ENCODE results near the gene PDE4D. TPM values are rescaled to one million over a fixed set of nuclear protein-coding genes. Genes with fewer than 3 reads are reported as not detected.

The PDE4D gene
- total RNA-seq, 4 donors from 2014 or later = 15.9 to 66.3 (median 48.7) TPM

- Histone ChIP-seq H3K4me3 (no peak overlapping the region), H3K4me1 (peaks cover 0 to 6% (median under 1%) of the 10 kb centered on the region in 4 donors), H3K27me3 (no peaks in the 10 kb centered on the region), H3K36me3 (no peaks in the 10 kb centered on the region), H3K27ac (no peak overlapping the region), H3K9me3 (no peaks in the 10 kb centered on the region)
- TF ChIP-seq CTCF (IDR thresholded peaks at IDR 0.05) = no peak
- no peak for TF ChIP-seq EP300 (IDR thresholded peaks at IDR 0.05)
- TF ChIP-seq POLR2A (IDR thresholded peaks at IDR 0.05) = no peak
- WGBS, 2 donors = 69 to 80% methylated on average over 1 of the region's 1 CpG
- no peak for DNase-seq (ENCODE audit: low spot score in 2 of 2)
Measured at GRCh38 chr5:58939664-58940063, 953.9 kb downstream of the PDE4D start.

- H3K4me1 ChIP-seq = peaks cover 0 to 6% (median 3%) of the 10 kb centered on the region in 4 donors
- no peak for DNase-seq (ENCODE audit: low spot score in 2 of 2)
- no peaks in the 10 kb centered on the region for H3K9me3 ChIP-seq
- no peak for TF ChIP-seq CTCF (IDR thresholded peaks at IDR 0.05)
- no peak for TF ChIP-seq POLR2A (IDR thresholded peaks at IDR 0.05)
- TF ChIP-seq EP300 (IDR thresholded peaks at IDR 0.05) = no peak
- no peak overlapping the region for H3K4me3 ChIP-seq
- WGBS, 2 donors = 86 to 88% methylated on average over 10 of the region's 10 CpGs
- H3K27me3 ChIP-seq = no peaks in the 10 kb centered on the region
- no peak overlapping the region for H3K27ac ChIP-seq
- H3K36me3 ChIP-seq = no peaks in the 10 kb centered on the region
Measured at GRCh38 chr5:58938563-58939424, 954.7 kb downstream of the PDE4D start.

- no peaks in the 10 kb centered on the region for H3K36me3 ChIP-seq
- no peaks in the 10 kb centered on the region for H3K27me3 ChIP-seq
- no peak overlapping the region for H3K4me3 ChIP-seq
- TF ChIP-seq POLR2A (IDR thresholded peaks at IDR 0.05) = no peak
- WGBS, 2 donors = 90 to 91% methylated on average over 10 to 16 of the region's 19 CpGs
- no peaks in the 10 kb centered on the region for H3K9me3 ChIP-seq
- DNase-seq (ENCODE audit: low spot score in 2 of 2) = no peak
- H3K27ac ChIP-seq = no peak overlapping the region
- H3K4me1 ChIP-seq = peaks cover 0 to 6% (median 3%) of the 10 kb centered on the region in 4 donors
Measured at GRCh38 chr5:58937031-58937681, 956.4 kb downstream of the PDE4D start.

- WGBS, 2 donors = 43 to 69% methylated on average over 3 of the region's 3 CpGs
- TF ChIP-seq POLR2A (IDR thresholded peaks at IDR 0.05) (no peak), EP300 (IDR thresholded peaks at IDR 0.05) (no peak), CTCF (IDR thresholded peaks at IDR 0.05) (no peak)
- no peak for DNase-seq (ENCODE audit: low spot score in 2 of 2)
Measured at GRCh38 chr5:58934629-58935097, 958.9 kb downstream of the PDE4D start.

GRCh38 chr5:58933891-58934628, 959.5 kb downstream of the PDE4D start:
- H3K27ac ChIP-seq = no peak overlapping the region
- H3K4me3 ChIP-seq = no peak overlapping the region
- TF ChIP-seq CTCF (IDR thresholded peaks at IDR 0.05) (no peak), POLR2A (IDR thresholded peaks at IDR 0.05) (no peak), EP300 (IDR thresholded peaks at IDR 0.05) (no peak)
- WGBS, 2 donors = 32 to 36% methylated on average over 6 of the region's 6 CpGs
- H3K27me3 ChIP-seq = no peaks in the 10 kb centered on the region
- H3K4me1 ChIP-seq = peaks cover 0 to 5% (median 0%) of the 10 kb centered on the region in 4 donors
- no peak for DNase-seq (ENCODE audit: low spot score in 2 of 2)
- no peaks in the 10 kb centered on the region for H3K9me3 ChIP-seq
- no peaks in the 10 kb centered on the region for H3K36me3 ChIP-seq

More at GRCh38 chr5:58934629-58935097, 958.9 kb downstream of the PDE4D start:
- Histone ChIP-seq H3K4me1 (peaks cover 0 to 5% (median 0%) of the 10 kb centered on the region in 4 donors), H3K9me3 (no peaks in the 10 kb centered on the region), H3K4me3 (no peak overlapping the region), H3K36me3 (no peaks in the 10 kb centered on the region), H3K27ac (no peak overlapping the region), H3K27me3 (no peaks in the 10 kb centered on the region)

All from tibial nerve (tissue), 4 donors.